HCT116 (cell line): Measurements from ENCODE around the gene SLC44A1. TPM values are rescaled to one million over a fixed set of nuclear protein-coding genes. Genes with fewer than 3 reads are reported as not detected.

Experiments used
- ATAC-seq: fragments of 200-7000 bp; cut with Tn5 transposase; 2 replicates; pipeline ENCODE4 v1.9.1; 2020; ENCODE audit warnings: mild to moderate bottlenecking, moderate library complexity
- BruUV-seq: library from RNA; stranded (reverse); fragments of 400-500 nt; replicated peaks from 2 replicates; lab custom pipeline; 2021; lab: Mats Ljungman, UMichigan
- CTCF ChIA-PET: fragments of 300-600 bp; sonication (Branson Sonifier 250); formaldehyde crosslinking; loops from one replicate; lab custom pipeline; 2021; ENCODE audit warnings: antibody characterized with exemption; lab: Charles Lee
- POLR2A ChIA-PET: fragments of 300-600, 350-600 bp; sonication (Branson Sonifier 250); formaldehyde crosslinking; loops from one replicate; lab custom pipeline; 2021; ENCODE audit warnings: antibody characterized with exemption; lab: Charles Lee
- RAD21 ChIA-PET, 2 experiments: fragments of 300-600 bp; sonication (Branson Sonifier 250); formaldehyde crosslinking; loops; one replicate each; lab custom pipeline; 2023; ENCODE audit warnings: low total read pairs in 2 of 2; ENCODE audit not compliant: uncharacterized antibody in 2 of 2, unreplicated experiment in 2 of 2, low non-redundant PET in 1 of 2; lab: Charles Lee
- DNase-seq: peaks from one replicate; pipeline ENCODE4 v3.0.0-alpha.2; 2010; ENCODE audit warnings: low read depth, low spot score
- H2AFZ ChIP-seq: fragments of 200-600 bp; shearing (Covaris generic), sonication (generic); 2 replicates; pipeline ENCODE4 v1.6.1; 2017; ENCODE audit warnings: low read depth, mixed run types, mixed read lengths, antibody characterized with exemption, low read length; ENCODE audit not compliant: poor library complexity, severe bottlenecking
- H3K27ac ChIP-seq: 2 replicates; pipeline ENCODE4 v1.5.1; 2012; ENCODE audit warnings: low read depth, low read length
- H3K27me3 ChIP-seq: fragments of 200-600 bp; sonication (generic); 2 replicates; pipeline ENCODE4 v1.6.1; 2016; ENCODE audit warnings: mixed run types, low read length, mixed read lengths; ENCODE audit not compliant: insufficient read depth
- H3K36me3 ChIP-seq, 2 experiments: fragments of 200-500 bp in 1 of 2; fragments of 200-600 bp in 1 of 2; sonication (Bioruptor generic) in 1 of 2; sonication (generic) in 1 of 2; 2 replicates each; pipeline versions ENCODE4 v1.5.1 to v1.6.1; 2014 to 2016; ENCODE audit warnings: low read length in 2 of 2, inconsistent platforms in 1 of 2, mixed read lengths in 1 of 2, mixed run types in 1 of 2; ENCODE audit not compliant: insufficient read depth in 2 of 2, control insufficient read depth in 1 of 2
- H3K4me1 ChIP-seq, 2 experiments: fragments of 200-600 bp in 1 of 2; sonication (generic) in 1 of 2; 2 replicates each; pipeline versions ENCODE4 v1.5.1 to v1.6.1; 2012 to 2017; ENCODE audit warnings: low read length in 2 of 2, inconsistent platforms in 1 of 2, mild to moderate bottlenecking in 1 of 2, mixed read lengths in 1 of 2, mixed run types in 1 of 2, moderate library complexity in 1 of 2; ENCODE audit not compliant: insufficient read depth in 2 of 2, control insufficient read depth in 1 of 2
- H3K4me2 ChIP-seq: fragments of 200-600 bp; sonication (generic); 2 replicates; pipeline ENCODE4 v1.6.1; 2017; ENCODE audit warnings: mixed run types, low read length, mixed read lengths
- H3K4me3 ChIP-seq, 2 experiments: fragments of 200-600 bp in 1 of 2; sonication (generic) in 1 of 2; replicated peaks in 1 of 2; 2 replicates each; pipeline ENCODE4 v1.5.1; 2011 to 2016; ENCODE audit warnings: low read length in 2 of 2, control low read depth in 1 of 2, low read depth in 1 of 2, mild to moderate bottlenecking in 1 of 2, mixed read lengths in 1 of 2, mixed run types in 1 of 2
- H3K79me2 ChIP-seq: fragments of 200-600 bp; sonication (generic); 2 replicates; pipeline ENCODE4 v1.6.1; 2017; ENCODE audit warnings: mild to moderate bottlenecking, mixed run types, low read length, moderate library complexity, mixed read lengths; ENCODE audit not compliant: insufficient read depth
- H3K9ac ChIP-seq: fragments of 200-600 bp; sonication (generic); 2 replicates; pipeline ENCODE4 v1.6.1; 2016; ENCODE audit warnings: low read length, mixed read lengths
- H3K9me2 ChIP-seq: fragments of 200-600 bp; sonication (generic), shearing (Covaris generic); 2 replicates; pipeline ENCODE4 v1.6.1; 2017; ENCODE audit warnings: mixed run types, mild to moderate bottlenecking, moderate library complexity; ENCODE audit not compliant: insufficient read depth
- H3K9me3 ChIP-seq, 2 experiments: fragments of 200-500 bp in 1 of 2; fragments of 200-600 bp in 1 of 2; sonication (Bioruptor generic) in 1 of 2; sonication (generic) in 1 of 2; 2 replicates each; pipeline ENCODE4 v1.6.1; 2014 to 2017; ENCODE audit warnings: low read length in 2 of 2, mixed read lengths in 2 of 2, inconsistent platforms in 1 of 2, low read depth in 1 of 2, mild to moderate bottlenecking in 1 of 2, mixed run types in 1 of 2, moderate library complexity in 1 of 2; ENCODE audit not compliant: control insufficient read depth in 1 of 2, insufficient read depth in 1 of 2
- H4K20me1 ChIP-seq: fragments of 200-600 bp; sonication (generic), shearing (Covaris generic); 2 replicates; pipeline ENCODE4 v1.6.1; 2017; ENCODE audit warnings: mixed run types, mild to moderate bottlenecking, moderate library complexity; ENCODE audit not compliant: insufficient read depth
- CBX3 ChIP-seq: IDR thresholded peaks from 2 replicates; pipeline ENCODE4 v1.6.1; 2012; ENCODE audit warnings: low read depth
- CEBPB ChIP-seq: IDR thresholded peaks from 2 replicates; pipeline ENCODE4 v1.6.1; 2012; ENCODE audit warnings: low read depth
- EGR1 ChIP-seq: IDR thresholded peaks from 2 replicates; pipeline ENCODE4 v1.6.1; 2012; ENCODE audit warnings: low read depth
- ELF1 ChIP-seq: IDR thresholded peaks from 2 replicates; pipeline ENCODE4 v1.6.1; 2012; ENCODE audit warnings: low read depth, borderline replicate concordance
- EZH2phosphoT487 ChIP-seq: fragments of 200-600 bp; IDR thresholded peaks from 2 replicates; pipeline ENCODE4 v1.6.1; 2018; ENCODE audit warnings: antibody characterized with exemption, borderline replicate concordance
- RAD21 ChIP-seq: IDR thresholded peaks from 2 replicates; pipeline ENCODE4 v1.6.1; 2012; ENCODE audit warnings: low read depth, mild to moderate bottlenecking
- intact Hi-C: fragments of 100-400 bp; cut with micrococcal nuclease; formaldehyde crosslinking; loops from 2 replicates; pipeline ENCODE4 v1.10.0; 2022
- total RNA-seq: library from RNA; stranded (reverse); gene quantifications from one replicate; pipeline ENCODE4 v1.2.1, GENCODE V29; 2021; ENCODE audit not compliant: unreplicated experiment
- TF ChIP-seq, protein P1 (sequence below), 3 experiments: fragments of 200-600 bp in 1 of 3; sonication (generic) in 1 of 3; IDR thresholded peaks in 2 of 3; conservative IDR thresholded peaks in 1 of 3; 2 replicates each; pipeline ENCODE4 v1.5.1; 2012 to 2017; ENCODE audit warnings: low read depth in 2 of 3, low read length in 2 of 3, antibody characterized with exemption in 1 of 3, borderline replicate concordance in 1 of 3, control low read depth in 1 of 3, mild to moderate bottlenecking in 1 of 3, mixed read lengths in 1 of 3, mixed run types in 1 of 3, moderate library complexity in 1 of 3; ENCODE audit not compliant: insufficient read depth in 1 of 3
- TF ChIP-seq, protein P2 (sequence below): IDR thresholded peaks from 2 replicates; pipeline ENCODE4 v1.6.1; 2012
- TF ChIP-seq, protein P3 (sequence below): IDR thresholded peaks from 2 replicates; pipeline ENCODE4 v1.6.1; 2012; ENCODE audit warnings: low read depth

SLC44A1 gene
- total RNA-seq, 1 experiment from 2014 or later, result 44.1 TPM

DNA sequence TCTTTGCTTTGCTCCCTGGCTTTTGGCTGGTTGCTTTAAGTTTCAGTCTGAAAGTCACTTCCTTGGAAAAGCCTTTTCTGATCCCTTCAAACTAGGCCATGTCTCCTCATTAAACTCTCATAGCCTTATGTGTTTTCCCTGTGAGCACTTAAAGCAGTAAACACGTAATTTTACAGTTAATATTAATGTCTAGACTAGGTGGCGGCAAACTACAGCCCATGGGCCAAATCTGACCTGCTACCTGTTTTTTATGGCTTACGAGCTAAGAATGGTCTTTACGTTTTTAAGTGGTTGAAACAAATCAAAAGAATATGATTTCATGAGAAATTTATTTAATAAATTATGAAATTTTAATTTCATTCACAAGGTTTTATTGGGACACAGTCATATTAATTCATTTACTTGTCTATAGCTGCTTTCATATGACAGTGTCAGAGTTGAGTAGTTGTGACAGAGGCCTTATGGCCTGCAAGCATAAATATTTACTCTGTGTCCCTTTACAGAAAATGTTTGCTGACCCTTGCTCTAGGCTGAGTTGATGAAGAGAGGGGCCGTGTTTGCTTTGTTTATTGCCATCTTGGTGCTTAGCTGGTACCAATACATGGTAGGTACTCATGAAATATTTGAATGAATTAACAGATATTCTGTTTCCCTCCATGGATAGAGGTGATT is 7.4 kb downstream of the SLC44A1 start:
- 0 out of 2 replicates have a peak, but pooled peaks cover 3% of the 10 kb centered on the region for H3K9me2 ChIP-seq
- no peak overlapping the region for H3K27ac ChIP-seq
- H3K4me3 ChIP-seq, result no peak overlapping the region
- RAD21 ChIA-PET, result no interaction called here
- H3K4me1 ChIP-seq, result 0 out of 4 replicates have a peak, but pooled peaks cover 0 to 3% of the 10 kb centered on the region in 2 experiments
- BruUV-seq, result no TSS peak
- CTCF ChIA-PET, result no interaction called here
- peak; percentile 37; the same call in 1 of the 2 replicates for TF ChIP-seq RAD21
- no peak for TF ChIP-seq CBX3
- TF ChIP-seq, protein P1, sequence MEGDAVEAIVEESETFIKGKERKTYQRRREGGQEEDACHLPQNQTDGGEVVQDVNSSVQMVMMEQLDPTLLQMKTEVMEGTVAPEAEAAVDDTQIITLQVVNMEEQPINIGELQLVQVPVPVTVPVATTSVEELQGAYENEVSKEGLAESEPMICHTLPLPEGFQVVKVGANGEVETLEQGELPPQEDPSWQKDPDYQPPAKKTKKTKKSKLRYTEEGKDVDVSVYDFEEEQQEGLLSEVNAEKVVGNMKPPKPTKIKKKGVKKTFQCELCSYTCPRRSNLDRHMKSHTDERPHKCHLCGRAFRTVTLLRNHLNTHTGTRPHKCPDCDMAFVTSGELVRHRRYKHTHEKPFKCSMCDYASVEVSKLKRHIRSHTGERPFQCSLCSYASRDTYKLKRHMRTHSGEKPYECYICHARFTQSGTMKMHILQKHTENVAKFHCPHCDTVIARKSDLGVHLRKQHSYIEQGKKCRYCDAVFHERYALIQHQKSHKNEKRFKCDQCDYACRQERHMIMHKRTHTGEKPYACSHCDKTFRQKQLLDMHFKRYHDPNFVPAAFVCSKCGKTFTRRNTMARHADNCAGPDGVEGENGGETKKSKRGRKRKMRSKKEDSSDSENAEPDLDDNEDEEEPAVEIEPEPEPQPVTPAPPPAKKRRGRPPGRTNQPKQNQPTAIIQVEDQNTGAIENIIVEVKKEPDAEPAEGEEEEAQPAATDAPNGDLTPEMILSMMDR (IDR thresholded peaks at IDR 0.05 in 2 of 3, conservative IDR thresholded peaks at IDR 0.05 in 1 of 3; ENCODE audit: borderline replicate concordance in 1 of 3, insufficient read depth in 1 of 3, low read depth in 2 of 3, low read length in 2 of 3), result 0 out of 6 replicates have a peak, but pooled peaks of 1 of the 3 experiments have one; percentile 7
- TF ChIP-seq, all 23 proteins: peak for 2
- no peak for ATAC-seq
- no peak overlapping the region for H3K9ac ChIP-seq
- no peaks in the 10 kb centered on the region for H3K36me3 ChIP-seq
- H3K9me3 ChIP-seq, result no peaks in the 10 kb centered on the region
- intact Hi-C loops, result no loop called here
- no peak for DNase-seq
- no peaks in the 10 kb centered on the region for H4K20me1 ChIP-seq
- H3K4me2 ChIP-seq, result no peak overlapping the region
- H2AFZ ChIP-seq, result no peak overlapping the region
- POLR2A ChIA-PET, result no interaction called here
- H3K79me2 ChIP-seq, result peaks cover 30% of the 10 kb centered on the region
- no peaks in the 10 kb centered on the region for H3K27me3 ChIP-seq

DNA sequence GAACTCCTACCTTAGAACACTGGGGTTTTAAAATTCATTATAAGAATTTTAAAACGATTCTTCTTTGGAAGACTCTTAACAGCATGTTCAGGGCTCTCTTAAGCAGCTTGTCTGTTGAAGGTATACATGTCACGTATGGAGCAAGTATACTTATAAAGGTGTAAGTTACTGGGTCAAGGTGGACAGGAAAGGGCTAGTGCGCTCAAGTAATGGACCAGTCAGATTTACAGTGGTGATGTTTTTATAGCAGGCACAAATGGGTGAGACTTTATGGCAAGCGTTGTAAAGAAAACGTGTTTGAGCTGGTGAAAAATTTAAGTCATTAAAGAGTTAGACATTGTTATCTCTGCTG is 7.9 kb downstream of the SLC44A1 start:
- POLR2A ChIA-PET, result no interaction called here
- ATAC-seq, result no peak
- peaks cover 26% of the 10 kb centered on the region for H3K79me2 ChIP-seq
- TF ChIP-seq, protein P1 (IDR thresholded peaks at IDR 0.05 in 2 of 3, conservative IDR thresholded peaks at IDR 0.05 in 1 of 3; ENCODE audit: borderline replicate concordance in 1 of 3, insufficient read depth in 1 of 3, low read depth in 2 of 3, low read length in 2 of 3), result no peak
- TF ChIP-seq, protein P2, sequence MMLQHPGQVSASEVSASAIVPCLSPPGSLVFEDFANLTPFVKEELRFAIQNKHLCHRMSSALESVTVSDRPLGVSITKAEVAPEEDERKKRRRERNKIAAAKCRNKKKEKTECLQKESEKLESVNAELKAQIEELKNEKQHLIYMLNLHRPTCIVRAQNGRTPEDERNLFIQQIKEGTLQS, result no peak
- TF ChIP-seq EZH2phosphoT487, result no peak
- TF ChIP-seq EGR1, result no peak
- no peak for TF ChIP-seq ELF1
- TF ChIP-seq, protein P3, sequence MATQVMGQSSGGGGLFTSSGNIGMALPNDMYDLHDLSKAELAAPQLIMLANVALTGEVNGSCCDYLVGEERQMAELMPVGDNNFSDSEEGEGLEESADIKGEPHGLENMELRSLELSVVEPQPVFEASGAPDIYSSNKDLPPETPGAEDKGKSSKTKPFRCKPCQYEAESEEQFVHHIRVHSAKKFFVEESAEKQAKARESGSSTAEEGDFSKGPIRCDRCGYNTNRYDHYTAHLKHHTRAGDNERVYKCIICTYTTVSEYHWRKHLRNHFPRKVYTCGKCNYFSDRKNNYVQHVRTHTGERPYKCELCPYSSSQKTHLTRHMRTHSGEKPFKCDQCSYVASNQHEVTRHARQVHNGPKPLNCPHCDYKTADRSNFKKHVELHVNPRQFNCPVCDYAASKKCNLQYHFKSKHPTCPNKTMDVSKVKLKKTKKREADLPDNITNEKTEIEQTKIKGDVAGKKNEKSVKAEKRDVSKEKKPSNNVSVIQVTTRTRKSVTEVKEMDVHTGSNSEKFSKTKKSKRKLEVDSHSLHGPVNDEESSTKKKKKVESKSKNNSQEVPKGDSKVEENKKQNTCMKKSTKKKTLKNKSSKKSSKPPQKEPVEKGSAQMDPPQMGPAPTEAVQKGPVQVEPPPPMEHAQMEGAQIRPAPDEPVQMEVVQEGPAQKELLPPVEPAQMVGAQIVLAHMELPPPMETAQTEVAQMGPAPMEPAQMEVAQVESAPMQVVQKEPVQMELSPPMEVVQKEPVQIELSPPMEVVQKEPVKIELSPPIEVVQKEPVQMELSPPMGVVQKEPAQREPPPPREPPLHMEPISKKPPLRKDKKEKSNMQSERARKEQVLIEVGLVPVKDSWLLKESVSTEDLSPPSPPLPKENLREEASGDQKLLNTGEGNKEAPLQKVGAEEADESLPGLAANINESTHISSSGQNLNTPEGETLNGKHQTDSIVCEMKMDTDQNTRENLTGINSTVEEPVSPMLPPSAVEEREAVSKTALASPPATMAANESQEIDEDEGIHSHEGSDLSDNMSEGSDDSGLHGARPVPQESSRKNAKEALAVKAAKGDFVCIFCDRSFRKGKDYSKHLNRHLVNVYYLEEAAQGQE, result no peak
- TF ChIP-seq CEBPB, result no peak

More for the DNA sequence above, 7.9 kb downstream of the SLC44A1 start:
- Histone ChIP-seq H2AFZ (no peak overlapping the region), H3K4me2 (no peak overlapping the region), H4K20me1 (no peaks in the 10 kb centered on the region), H3K4me3 (no peak overlapping the region), H3K9me3 (no peaks in the 10 kb centered on the region), H3K27me3 (no peaks in the 10 kb centered on the region), H3K9me2 (0 out of 2 replicates have a peak, but pooled peaks cover 3% of the 10 kb centered on the region), H3K36me3 (no peaks in the 10 kb centered on the region), H3K4me1 (0 out of 4 replicates have a peak, but pooled peaks cover 0 to 3% of the 10 kb centered on the region in 2 experiments), H3K9ac (no peak overlapping the region), H3K27ac (no peak overlapping the region)
- CTCF ChIA-PET, result no interaction called here
- DNase-seq, result no peak
- RAD21 ChIA-PET, result no interaction called here
- no TSS peak for BruUV-seq
- intact Hi-C loops, result no loop called here
